IMR-90 (cell line): ENCODE results near the gene UBR7.

ENCODE experiments used
- BHLHE40 ChIP-seq: fragments of 150-350 bp; IDR thresholded peaks from 2 replicates; pipeline ENCODE4 v1.6.1; 2016; ENCODE audit warnings: mild to moderate bottlenecking, low read depth, low read length
- CEBPB ChIP-seq: IDR thresholded peaks from 2 replicates; pipeline ENCODE4 v1.6.1; 2012; ENCODE audit warnings: low read depth, low read length, improper control_type of control experiment
- CHD1 ChIP-seq: IDR thresholded peaks from 2 replicates; pipeline ENCODE4 v1.6.1; 2012; ENCODE audit warnings: low read depth, low read length, improper control_type of control experiment
- FOS ChIP-seq: fragments of 150-350 bp; IDR thresholded peaks from 2 replicates; pipeline ENCODE4 v1.6.1; 2016; ENCODE audit warnings: low read depth, low read length
- MAZ ChIP-seq: IDR thresholded peaks from 2 replicates; pipeline ENCODE4 v1.6.1; 2012; ENCODE audit warnings: low read depth, mild to moderate bottlenecking, low read length, improper control_type of control experiment, moderate library complexity, borderline replicate concordance
- MXI1 ChIP-seq: IDR thresholded peaks from 2 replicates; pipeline ENCODE4 v1.6.1; 2012; ENCODE audit warnings: low read depth, mild to moderate bottlenecking, low read length, moderate library complexity, borderline replicate concordance
- NFE2L2 ChIP-seq: fragments of 150-350 bp; IDR thresholded peaks from 2 replicates; pipeline ENCODE4 v1.6.1; 2016; ENCODE audit warnings: low read depth, mild to moderate bottlenecking, low read length
- POLR2A ChIP-seq: IDR thresholded peaks from 2 replicates; pipeline ENCODE4 v1.6.1; 2012; ENCODE audit warnings: mild to moderate bottlenecking, low read depth, low read length
- RAD21 ChIP-seq: IDR thresholded peaks from 2 replicates; pipeline ENCODE4 v1.6.1; 2012; ENCODE audit warnings: low read length, improper control_type of control experiment
- RFX5 ChIP-seq: IDR thresholded peaks from 2 replicates; pipeline ENCODE4 v1.8.0; 2012; ENCODE audit warnings: low read depth, mild to moderate bottlenecking, low read length, moderate library complexity
- SMC3 ChIP-seq: fragments of 150-350 bp; IDR thresholded peaks from 2 replicates; pipeline ENCODE4 v1.6.1; 2016; ENCODE audit warnings: low read depth, mild to moderate bottlenecking, antibody characterized with exemption, low read length, moderate library complexity
- TF ChIP-seq, protein P1 (sequence below): conservative IDR thresholded peaks from 2 replicates; pipeline ENCODE4 v1.5.1; 2012; ENCODE audit warnings: mild to moderate bottlenecking, low read depth, low read length, improper control_type of control experiment

GRCh38 chr14:93195316-93195999, 11.6 kb upstream of the UBR7 start:
- TF ChIP-seq POLR2A (no peak), NFE2L2 (no peak), SMC3 (no peak), FOS (no peak), MXI1 (no peak), CEBPB (no peak), MAZ (no peak), RAD21 (no peak), RFX5 (no peak), BHLHE40 (no peak), CHD1 (no peak)
- TF ChIP-seq, protein P1, sequence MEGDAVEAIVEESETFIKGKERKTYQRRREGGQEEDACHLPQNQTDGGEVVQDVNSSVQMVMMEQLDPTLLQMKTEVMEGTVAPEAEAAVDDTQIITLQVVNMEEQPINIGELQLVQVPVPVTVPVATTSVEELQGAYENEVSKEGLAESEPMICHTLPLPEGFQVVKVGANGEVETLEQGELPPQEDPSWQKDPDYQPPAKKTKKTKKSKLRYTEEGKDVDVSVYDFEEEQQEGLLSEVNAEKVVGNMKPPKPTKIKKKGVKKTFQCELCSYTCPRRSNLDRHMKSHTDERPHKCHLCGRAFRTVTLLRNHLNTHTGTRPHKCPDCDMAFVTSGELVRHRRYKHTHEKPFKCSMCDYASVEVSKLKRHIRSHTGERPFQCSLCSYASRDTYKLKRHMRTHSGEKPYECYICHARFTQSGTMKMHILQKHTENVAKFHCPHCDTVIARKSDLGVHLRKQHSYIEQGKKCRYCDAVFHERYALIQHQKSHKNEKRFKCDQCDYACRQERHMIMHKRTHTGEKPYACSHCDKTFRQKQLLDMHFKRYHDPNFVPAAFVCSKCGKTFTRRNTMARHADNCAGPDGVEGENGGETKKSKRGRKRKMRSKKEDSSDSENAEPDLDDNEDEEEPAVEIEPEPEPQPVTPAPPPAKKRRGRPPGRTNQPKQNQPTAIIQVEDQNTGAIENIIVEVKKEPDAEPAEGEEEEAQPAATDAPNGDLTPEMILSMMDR: no peak
